ENCODE results near the gene CABP1.

- no peak for TF ChIP-seq EZH2 (IDR thresholded peaks at IDR 0.05; ENCODE audit: borderline replicate concordance, insufficient read depth, low read depth, low read length, poor library complexity, severe bottlenecking)
- no peak for TF ChIP-seq CTCF (IDR thresholded peaks at IDR 0.05)
Observed at GRCh38 chr12:120642826-120643225, 2.4 kb downstream of the CABP1 start.

All from B cell (primary cell).